H9 (cell line): ENCODE data around the gene SNX15. TPM values are rescaled to one million over a fixed set of nuclear protein-coding genes. Genes with fewer than 3 reads are reported as not detected.

Source experiments
- DNase-seq: peaks from one replicate; pipeline ENCODE4 v3.0.0-alpha.2; 2017
- H2AFZ ChIP-seq: one replicate; pipeline ENCODE4 v1.6.1; 2013; ENCODE audit warnings: mild to moderate bottlenecking, low read length, control low read depth, moderate library complexity
- H2AK5ac ChIP-seq: 2 replicates; pipeline ENCODE4 v1.6.1; 2013; ENCODE audit warnings: low read length, control low read depth, mixed read lengths; ENCODE audit not compliant: insufficient read length
- H2BK120ac ChIP-seq: one replicate; pipeline ENCODE4 v1.6.1; 2013; ENCODE audit warnings: low read depth, mild to moderate bottlenecking, low read length, control low read depth, inconsistent platforms; ENCODE audit not compliant: poor library complexity, severe bottlenecking
- H2BK12ac ChIP-seq: 2 replicates; pipeline ENCODE4 v1.6.1; 2013; ENCODE audit warnings: low read length, control low read depth, mixed read lengths, low read depth; ENCODE audit not compliant: insufficient read length
- H2BK15ac ChIP-seq: 2 replicates; pipeline ENCODE4 v1.6.1; 2013; ENCODE audit warnings: low read depth, low read length, control low read depth
- H2BK20ac ChIP-seq: one replicate; pipeline ENCODE4 v1.6.1; 2013; ENCODE audit warnings: low read depth, mild to moderate bottlenecking, low read length, control low read depth, inconsistent platforms; ENCODE audit not compliant: poor library complexity, severe bottlenecking
- H2BK5ac ChIP-seq: 2 replicates; pipeline ENCODE4 v1.6.1; 2013; ENCODE audit warnings: low read length, control low read depth, mixed read lengths; ENCODE audit not compliant: insufficient read length
- H3K14ac ChIP-seq: 2 replicates; pipeline ENCODE4 v1.6.1; 2013; ENCODE audit warnings: low read length, control low read depth; ENCODE audit not compliant: insufficient read depth
- H3K18ac ChIP-seq: 2 replicates; pipeline ENCODE4 v1.6.1; 2013; ENCODE audit warnings: low read depth, mild to moderate bottlenecking, mixed read lengths, low read length, control low read depth; ENCODE audit not compliant: insufficient read length
- H3K23ac ChIP-seq: 2 replicates; pipeline ENCODE4 v1.6.1; 2013; ENCODE audit warnings: low read length, control low read depth, mixed read lengths, low read depth; ENCODE audit not compliant: insufficient read length
- H3K23me2 ChIP-seq: 2 replicates; pipeline ENCODE4 v1.6.1; 2013; ENCODE audit warnings: low read depth, mild to moderate bottlenecking, mixed read lengths, low read length, control low read depth; ENCODE audit not compliant: insufficient read length, poor library complexity, severe bottlenecking
- H3K27ac ChIP-seq: 2 replicates; pipeline ENCODE4 v1.5.1; 2013; ENCODE audit warnings: low read length, control low read depth, mixed read lengths, low read depth; ENCODE audit not compliant: insufficient read length
- H3K27me3 ChIP-seq: 2 replicates; pipeline ENCODE4 v1.6.1; 2013; ENCODE audit warnings: low read length, control low read depth, inconsistent platforms; ENCODE audit not compliant: insufficient read depth
- H3K4ac ChIP-seq: 2 replicates; pipeline ENCODE4 v1.6.1; 2013; ENCODE audit warnings: low read depth, mild to moderate bottlenecking, control low read depth, inconsistent platforms, low read length, moderate library complexity
- H3K4me1 ChIP-seq: 2 replicates; pipeline ENCODE4 v1.6.1; 2013; ENCODE audit warnings: low read length, control low read depth, inconsistent platforms; ENCODE audit not compliant: insufficient read depth
- H3K4me2 ChIP-seq: 2 replicates; pipeline ENCODE4 v1.6.1; 2013; ENCODE audit warnings: low read length, control low read depth, mixed read lengths; ENCODE audit not compliant: insufficient read length, insufficient read depth
- H3K56ac ChIP-seq: 2 replicates; pipeline ENCODE4 v1.6.1; 2013; ENCODE audit warnings: low read depth, mild to moderate bottlenecking, mixed read lengths, low read length, control low read depth; ENCODE audit not compliant: insufficient read length
- H3K79me1 ChIP-seq: 2 replicates; pipeline ENCODE4 v1.6.1; 2013; ENCODE audit warnings: low read depth, mild to moderate bottlenecking, moderate library complexity, low read length, control low read depth, inconsistent platforms; ENCODE audit not compliant: insufficient read depth, poor library complexity, severe bottlenecking
- H3K79me2 ChIP-seq: 2 replicates; pipeline ENCODE4 v1.6.1; 2013; ENCODE audit warnings: low read length, control low read depth, inconsistent platforms; ENCODE audit not compliant: insufficient read depth
- H3K9ac ChIP-seq: 2 replicates; pipeline ENCODE4 v1.6.1; 2013; ENCODE audit warnings: low read length, control low read depth, mixed read lengths; ENCODE audit not compliant: insufficient read length; ENCODE audit errors: extremely low read depth
- H3K9me3 ChIP-seq: one replicate; pipeline ENCODE4 v1.6.1; 2013; ENCODE audit warnings: low read depth, low read length, inconsistent platforms; ENCODE audit not compliant: control insufficient read depth
- H3T11ph ChIP-seq: one replicate; pipeline ENCODE4 v1.6.1; 2013; ENCODE audit warnings: mild to moderate bottlenecking, low read length, control low read depth, inconsistent platforms
- H4K20me1 ChIP-seq: one replicate; pipeline ENCODE4 v1.6.1; 2013; ENCODE audit not compliant: control insufficient read depth, insufficient read length, insufficient read depth
- H4K5ac ChIP-seq: 2 replicates; pipeline ENCODE4 v1.6.1; 2013; ENCODE audit warnings: low read depth, mild to moderate bottlenecking, mixed read lengths, low read length, control low read depth; ENCODE audit not compliant: insufficient read length
- H4K8ac ChIP-seq: replicated peaks from 2 replicates; pipeline ENCODE4 v1.6.1; 2013; ENCODE audit warnings: low read length, control low read depth, mixed read lengths, low read depth; ENCODE audit not compliant: insufficient read length
- H4K91ac ChIP-seq: 2 replicates; pipeline ENCODE4 v1.6.1; 2013; ENCODE audit warnings: low read depth, mild to moderate bottlenecking, moderate library complexity, mixed read lengths, low read length, control low read depth; ENCODE audit not compliant: insufficient read length
- H3K27ac Mint-ChIP-seq, 3 experiments: 2 replicates in 2 of 3; 3 replicates in 1 of 3; pipeline ENCODE4 v1.8.0; 2020 to 2021; ENCODE audit warnings: mixed read lengths in 3 of 3, mild to moderate bottlenecking in 1 of 3, moderate library complexity in 1 of 3
- H3K27me3 Mint-ChIP-seq: 2 replicates; pipeline ENCODE4 v1.8.0; 2021; ENCODE audit warnings: low read depth, mild to moderate bottlenecking, moderate library complexity, mixed read lengths
- H3K36me3 Mint-ChIP-seq, 3 experiments: 2 replicates in 2 of 3; 3 replicates in 1 of 3; pipeline ENCODE4 v1.8.0; 2020 to 2021; ENCODE audit warnings: low read depth in 3 of 3, mixed read lengths in 3 of 3; ENCODE audit not compliant: insufficient read depth in 1 of 3
- H3K4me1 Mint-ChIP-seq, 2 experiments: 2 replicates each; pipeline ENCODE4 v1.8.0; 2020; ENCODE audit warnings: mixed read lengths in 2 of 2
- H3K4me3 Mint-ChIP-seq, 2 experiments: 2 replicates in 1 of 2; 3 replicates in 1 of 2; pipeline ENCODE4 v1.8.0; 2020 to 2021; ENCODE audit warnings: mild to moderate bottlenecking in 2 of 2, mixed read lengths in 2 of 2, moderate library complexity in 1 of 2
- H3K9me3 Mint-ChIP-seq, 2 experiments: 2 replicates in 1 of 2; 3 replicates in 1 of 2; pipeline ENCODE4 v1.8.0; 2020; ENCODE audit warnings: mild to moderate bottlenecking in 2 of 2, mixed read lengths in 2 of 2, moderate library complexity in 1 of 2
- CTCF ChIP-seq: fragments of 200-600 bp; sonication (generic); conservative IDR thresholded peaks from 3 replicates; pipeline ENCODE4 v1.8.0; 2021; ENCODE audit warnings: antibody characterized with exemption, mild to moderate bottlenecking
- WGBS: extraction: QIAGEN DNeasy Blood & Tissue Kit; methylation state at CpG from one replicate; pipeline ENCODE4 v1.1.7; 2013; ENCODE audit warnings: missing lambda C conversion rate, low lambda C conversion rate, mixed read lengths; ENCODE audit not compliant: insufficient read length; ENCODE audit errors: extremely low coverage; 5-methylcytosine and 5-hydroxymethylcytosine counted together
- total RNA-seq: library from RNA; stranded (reverse); gene quantifications from 2 replicates; pipeline ENCODE4 v1.2.1, GENCODE V29; 2021

SNX15 gene
- total RNA-seq, 1 experiment from 2014 or later = 24.3 TPM

- Histone ChIP-seq H4K8ac (no peak overlapping the region), H3K27me3 (no peaks in the 10 kb centered on the region), H2BK20ac (no peak overlapping the region), H2AK5ac (no peak overlapping the region), H3K23ac (no peak overlapping the region), H2BK5ac (no peak overlapping the region), H3K14ac (no peak overlapping the region), H3T11ph (no peak overlapping the region), H3K4me1 (no peaks in the 10 kb centered on the region), H3K23me2 (peaks cover 7% of the 10 kb centered on the region), H3K9me3 (no peaks in the 10 kb centered on the region), H3K4me2 (peak overlapping the region; percentile 41), H4K20me1 (no peaks in the 10 kb centered on the region), H3K27ac (no peak overlapping the region), H3K79me1 (peaks cover 2% of the 10 kb centered on the region), H2BK15ac (no peak overlapping the region; the same call in 1 of the 2 replicates), H2AFZ (no peak overlapping the region), H2BK120ac (no peak overlapping the region), H3K79me2 (no peaks in the 10 kb centered on the region), H3K4ac (no peak overlapping the region), H3K56ac (no peak overlapping the region), H3K9ac (no peak overlapping the region), H4K5ac (no peak overlapping the region), H4K91ac (no peak overlapping the region), H2BK12ac (no peak overlapping the region), H3K18ac (no peak overlapping the region)
- WGBS = no CpG with 5 or more reads among the region's 23 CpGs
- Mint-ChIP-seq H3K27ac (peak overlapping the region; percentile 40 to 89 (median 68); a peak in 4 of 7 replicates), H3K27me3 (no peaks in the 10 kb centered on the region; the same call in 1 of the 2 replicates), H3K36me3 (peaks cover 19 to 46% (median 37%) of the 10 kb centered on the region in 3 experiments), H3K4me1 (peaks cover 6 to 9% of the 10 kb centered on the region in 2 experiments), H3K4me3 (peak overlapping the region; percentile 83 to 92), H3K9me3 (no peaks in the 10 kb centered on the region)
- DNase-seq = peak; percentile 42
- no peak for TF ChIP-seq CTCF
Observed at GRCh38 chr11:65014726-65015227, 12.5 kb upstream of the SNX15 start.
